Retinal pigment epithelial cell (primary cell): ENCODE results near the gene ARHGAP19.
A peak's percentile ranks its signal among the peaks of the same experiment; 100 is the strongest.

Experiments
- DNase-seq: peaks from one replicate; pipeline ENCODE4 v3.0.0-alpha.2; 2010; ENCODE audit warnings: low read depth
- H3K4me3 ChIP-seq: 2 replicates; pipeline ENCODE4 v1.5.1; 2011; ENCODE audit warnings: mild to moderate bottlenecking, low read length, control low read depth, moderate library complexity
- CTCF ChIP-seq: conservative IDR thresholded peaks from 2 replicates; pipeline ENCODE4 v1.5.1; 2011; ENCODE audit warnings: low read depth, low read length, control low read depth, inconsistent platforms

The ARHGAP19 gene

GRCh38 chr10:97321032-97321803 is 28.8 kb upstream of the ARHGAP19 start:
- DNase-seq, result no peak
- TF ChIP-seq CTCF, result no peak
- no peak overlapping the region for H3K4me3 ChIP-seq

- H3K4me3 ChIP-seq, result no peak overlapping the region
- DNase-seq, result no peak
- no peak for TF ChIP-seq CTCF
Measured at GRCh38 chr10:97320480-97321031, 28.1 kb upstream of the ARHGAP19 start.

GRCh38 chr10:97319671-97320479 is 27.4 kb upstream of the ARHGAP19 start:
- H3K4me3 ChIP-seq, result peak overlapping the region; percentile 41
- peak; percentile 12 for TF ChIP-seq CTCF
- DNase-seq, result no peak

- TF ChIP-seq CTCF, result no peak
- peak; percentile 66 for DNase-seq
- H3K4me3 ChIP-seq, result peak within 1 kb of the TSS; percentile 82
Measured at GRCh38 chr10:97318772-97319651, 26.6 kb upstream of the ARHGAP19 start, which contains the start of gene FRAT1. TSS of gene FRAT1 (plus strand) at chr10:97319271. CDS start at chr10:97319454, 183 bp downstream.

- no peak overlapping the region for H3K4me3 ChIP-seq
- DNase-seq, result no peak
- no peak for TF ChIP-seq CTCF
Measured at GRCh38 chr10:97314671-97315070, 22.2 kb upstream of the ARHGAP19 start.

- no peak for DNase-seq
- no peak for TF ChIP-seq CTCF
Measured at GRCh38 chr10:97312897-97313296, 20.5 kb upstream of the ARHGAP19 start.

More at GRCh38 chr10:97312897-97313296, 20.5 kb upstream of the ARHGAP19 start:
- no peak overlapping the region for H3K4me3 ChIP-seq
